DMS153 treated with DMSO at 0.1 percent for 48 hours (cell line): ENCODE measurements around the gene NFIC.

Source experiments
- DNase-seq: peaks from one replicate; lab custom pipeline; 2025; ENCODE audit not compliant: unreplicated experiment; lab: John Stamatoyannopoulos, UW

NFIC gene

DNA sequence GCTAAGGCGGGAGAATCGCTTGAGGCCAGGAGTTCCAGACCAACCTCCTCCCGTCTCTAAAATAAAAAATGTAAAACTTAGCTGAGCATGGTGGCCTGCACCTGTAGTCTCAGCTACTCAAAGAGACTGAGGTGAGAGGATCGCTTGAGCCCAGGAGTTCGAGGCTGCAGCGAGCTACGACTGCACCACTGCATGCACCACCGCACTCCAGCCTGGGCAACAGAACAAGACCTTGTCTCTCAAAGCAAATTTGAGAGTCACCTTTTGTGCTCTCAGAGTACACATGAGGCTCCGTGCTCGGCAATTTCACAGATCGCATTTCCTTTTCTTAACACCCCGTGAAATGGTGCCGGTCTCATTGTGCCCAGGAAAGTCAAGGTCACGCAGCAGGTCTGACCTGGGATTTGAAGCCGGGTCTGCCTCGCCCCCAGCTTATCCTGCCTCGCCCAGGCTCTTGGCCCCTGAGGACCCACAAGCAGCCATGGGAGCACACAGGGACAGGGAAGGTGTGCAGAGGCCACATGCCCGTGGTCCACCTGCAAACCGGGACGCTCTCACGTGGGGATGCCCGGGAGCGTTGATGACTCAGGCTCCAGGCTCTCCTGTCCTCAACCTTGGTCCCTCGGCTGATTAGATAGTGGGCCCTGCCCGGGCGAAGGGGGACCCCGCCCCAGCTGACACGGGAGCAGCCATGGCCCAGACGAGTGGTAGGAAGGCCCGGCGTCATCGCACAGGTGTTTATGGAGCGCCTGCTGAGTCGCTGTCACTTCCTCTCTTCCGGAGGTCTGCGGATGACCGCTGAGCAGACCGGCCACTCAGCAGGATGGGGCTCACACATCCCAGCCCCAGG lies 115.1 kb downstream of the NFIC start:
- DNase-seq: no peak

DNA sequence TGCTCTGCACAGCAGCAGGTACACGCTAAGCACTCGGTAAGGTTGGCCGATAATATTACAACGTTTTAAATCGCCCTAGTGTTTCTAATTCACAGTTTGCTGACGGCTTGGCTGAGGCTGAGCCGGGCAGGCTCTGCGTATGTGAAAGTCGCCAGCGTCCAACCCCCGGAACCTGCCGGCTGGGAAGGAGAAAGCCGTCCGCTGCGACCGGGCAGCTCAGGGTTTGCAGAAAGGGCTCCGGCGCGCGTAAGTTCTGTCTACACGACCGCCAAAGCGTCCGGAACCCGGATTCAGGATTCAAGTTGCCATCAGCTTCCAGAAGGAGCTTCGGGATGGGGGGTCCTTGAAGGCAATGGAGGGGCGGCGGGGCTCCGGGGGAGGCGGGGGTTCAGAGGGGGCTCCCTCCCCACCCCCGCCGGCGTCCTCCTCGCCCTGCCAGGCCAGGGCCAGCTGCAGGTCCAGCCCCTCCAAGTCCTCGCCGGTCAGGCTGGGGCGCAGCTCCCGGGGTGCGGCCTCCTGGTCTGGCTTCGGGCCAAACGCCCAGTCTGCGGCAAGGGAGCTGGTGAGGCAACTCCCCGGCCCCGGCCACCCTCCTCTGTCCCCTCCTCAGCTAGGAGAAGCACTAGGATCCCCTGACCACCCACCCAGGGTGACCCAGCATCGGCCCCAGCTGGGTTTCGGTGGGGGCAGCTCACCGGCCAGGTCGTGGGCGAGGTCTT lies 116.3 kb downstream of the NFIC start:
- peak; percentile 36 for DNase-seq

DNA sequence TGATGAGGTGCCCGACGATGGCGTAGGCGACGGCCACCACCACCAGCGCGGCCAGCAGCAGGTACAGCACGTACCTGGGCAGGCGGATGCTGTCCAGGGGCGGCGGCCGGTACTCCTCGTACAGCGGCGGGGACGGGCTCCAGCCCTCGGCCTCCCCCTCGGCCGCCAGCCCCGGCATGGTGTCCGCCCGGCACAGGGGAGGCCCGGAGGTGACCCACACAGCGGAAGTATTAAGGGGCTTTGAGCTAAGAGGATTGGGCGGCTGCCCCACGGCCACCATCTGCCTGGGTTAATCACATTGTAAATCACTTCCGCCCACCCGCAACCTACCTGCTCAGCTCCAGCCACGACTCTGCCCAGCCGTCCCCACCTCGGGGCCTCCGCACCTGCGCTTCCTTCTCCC lies 116.8 kb downstream of the NFIC start, which contains the start of gene SMIM44:
Gene SMIM44 (minus strand): TSS at position 216 of the 403 bp plus-strand sequence. CDS start 38 bp downstream, at position 178.
- no peak for DNase-seq

DNA sequence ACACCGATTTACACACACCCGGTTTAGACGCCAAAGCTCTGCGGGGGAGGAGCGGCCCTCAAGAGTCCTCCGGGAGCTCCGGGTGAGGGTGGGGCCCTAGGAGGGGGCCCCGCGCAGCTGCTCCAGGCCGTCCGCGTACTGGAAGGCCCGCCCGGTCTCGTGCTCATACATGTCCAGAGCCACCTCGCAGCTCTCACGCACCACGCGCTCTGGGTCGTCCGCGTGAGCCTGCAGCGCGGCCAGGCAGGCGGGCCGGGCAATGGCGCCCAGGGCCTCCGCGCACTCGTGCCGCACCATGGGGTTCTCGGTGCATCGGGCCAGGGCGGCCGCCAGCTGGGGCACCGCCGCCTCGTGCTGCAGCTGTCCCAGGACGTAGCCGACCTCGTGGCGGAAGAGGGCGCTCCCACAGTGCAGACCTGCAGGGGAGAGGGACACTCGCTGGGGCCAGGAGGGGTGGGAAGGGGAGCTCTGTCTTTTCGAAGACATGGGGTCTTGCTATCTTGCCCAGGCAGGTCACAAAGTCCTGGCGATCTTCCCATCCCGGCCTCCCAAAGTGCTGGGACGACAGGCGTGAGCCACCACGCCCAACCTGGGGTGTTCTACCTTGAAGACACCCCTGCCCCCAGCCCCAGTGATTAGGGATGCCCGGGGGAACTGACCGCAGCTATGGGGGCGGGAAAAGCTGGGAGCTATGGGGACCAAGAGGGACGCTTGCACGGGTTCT lies 125.2 kb downstream of the NFIC start:
- DNase-seq: no peak

DNA sequence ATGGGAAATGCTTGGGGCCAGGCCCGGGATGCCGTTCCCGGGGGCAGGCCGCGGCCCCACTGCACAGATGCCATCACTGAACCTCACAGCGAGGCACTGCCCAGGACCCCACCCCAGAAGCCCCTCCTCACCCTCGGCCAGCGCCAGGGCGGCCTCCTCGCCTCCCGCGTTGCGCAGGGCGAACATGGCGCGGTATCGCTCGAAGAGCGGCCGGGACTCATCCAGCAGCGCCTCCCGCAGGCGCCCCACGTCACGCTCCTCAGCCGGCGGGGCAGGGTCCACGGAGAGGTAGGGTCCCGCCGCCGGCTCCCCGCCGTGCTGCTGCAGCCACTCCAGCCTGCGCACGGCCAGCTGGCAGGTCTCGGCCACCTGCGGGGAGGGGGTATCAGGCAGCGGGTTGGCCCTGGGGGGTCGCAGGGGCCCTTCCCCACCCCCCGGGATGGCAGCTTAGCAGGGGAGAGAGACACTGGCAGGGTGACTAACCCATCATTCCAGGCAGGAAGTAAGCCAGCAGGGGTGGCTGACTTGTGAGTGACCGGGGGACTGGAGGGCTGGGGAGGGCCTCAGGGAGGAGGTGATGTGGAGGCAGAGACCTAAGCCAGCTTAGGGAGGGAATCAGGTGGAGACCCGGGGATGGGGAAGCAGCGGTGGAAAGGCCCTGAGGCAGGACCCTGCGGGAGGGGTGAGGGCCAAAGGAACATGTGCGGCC lies 125.9 kb downstream of the NFIC start:
- DNase-seq: no peak

DNA sequence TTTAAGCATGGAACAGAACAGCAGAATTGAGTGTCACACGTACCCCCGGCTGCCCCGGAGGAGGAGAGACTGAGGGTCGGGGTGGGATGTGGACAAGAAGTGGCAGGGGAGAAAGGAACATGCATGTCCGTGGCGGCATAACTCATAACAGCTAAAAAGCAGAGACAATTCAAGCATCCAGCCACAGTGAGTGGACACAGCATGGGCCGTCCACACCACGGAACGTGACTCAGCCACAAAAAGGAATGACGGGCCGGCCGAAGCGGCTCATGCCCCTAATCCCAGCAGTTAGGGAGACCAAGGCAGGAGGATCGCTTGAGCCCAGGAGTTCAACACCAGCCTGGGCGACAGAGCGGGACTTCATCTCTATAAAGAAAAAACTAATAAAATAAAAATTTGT lies 126.5 kb downstream of the NFIC start:
- no peak for DNase-seq

DNA sequence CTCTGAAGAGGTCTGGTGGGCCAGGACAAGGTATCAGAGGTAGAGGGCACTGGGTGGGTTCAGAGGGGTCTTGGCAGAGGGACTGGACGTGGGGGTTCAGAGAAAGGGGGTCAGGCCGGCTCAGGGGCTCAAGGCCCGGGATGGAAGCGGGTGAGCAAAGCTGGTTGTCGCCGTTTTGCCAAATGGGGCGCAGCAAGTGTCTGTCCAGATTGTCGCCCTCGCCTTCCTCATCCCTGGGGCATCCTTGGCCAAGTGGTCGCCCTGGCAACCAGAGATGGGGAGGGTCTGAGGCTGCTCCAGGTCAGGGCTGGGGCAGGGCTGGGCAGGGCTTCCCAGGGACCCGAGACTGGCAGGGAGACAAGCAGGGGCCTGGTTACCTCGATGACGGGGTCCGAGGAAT lies 127.3 kb downstream of the NFIC start:
- DNase-seq: no peak

DNA sequence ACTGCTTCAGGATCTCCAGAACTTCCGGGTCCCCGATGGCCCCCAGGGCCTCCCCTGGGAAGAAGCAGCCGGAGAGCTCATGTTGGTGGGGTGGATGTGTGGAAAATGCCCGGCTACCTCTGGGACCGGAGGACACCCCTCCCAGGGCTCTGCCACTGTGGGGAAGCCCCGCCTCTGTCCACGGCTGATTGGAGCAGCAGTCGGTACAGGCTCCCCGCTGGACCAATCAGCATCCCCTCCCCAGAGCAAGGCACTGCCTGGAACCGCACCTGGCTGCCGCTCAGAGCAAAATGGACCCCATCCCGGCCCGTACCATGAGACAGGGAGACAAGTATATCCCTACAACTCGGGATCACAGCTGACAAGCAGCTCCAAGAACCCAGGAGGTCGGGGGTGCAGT lies 127.7 kb downstream of the NFIC start:
- no peak for DNase-seq

DNA sequence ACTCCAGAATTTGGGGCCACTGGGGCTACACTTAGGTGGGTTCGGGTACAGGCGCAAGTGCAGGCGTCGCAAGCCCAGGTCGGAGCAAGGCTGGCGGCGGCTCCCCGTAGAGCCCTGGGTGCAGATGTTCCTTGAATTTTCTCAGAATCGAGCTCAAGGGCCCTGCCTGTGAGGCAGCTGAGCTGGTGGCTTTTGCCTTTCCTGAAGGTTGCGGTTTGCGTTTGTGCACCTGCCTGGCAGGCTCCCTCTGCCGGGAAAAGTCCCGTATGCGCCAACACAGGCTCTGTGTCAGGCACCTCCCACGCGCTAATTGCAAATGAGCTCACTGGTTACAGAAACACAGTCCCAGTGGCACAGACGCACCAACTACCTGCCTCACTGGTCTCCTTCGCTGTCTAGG lies 128.2 kb downstream of the NFIC start:
- DNase-seq: no peak

DNA sequence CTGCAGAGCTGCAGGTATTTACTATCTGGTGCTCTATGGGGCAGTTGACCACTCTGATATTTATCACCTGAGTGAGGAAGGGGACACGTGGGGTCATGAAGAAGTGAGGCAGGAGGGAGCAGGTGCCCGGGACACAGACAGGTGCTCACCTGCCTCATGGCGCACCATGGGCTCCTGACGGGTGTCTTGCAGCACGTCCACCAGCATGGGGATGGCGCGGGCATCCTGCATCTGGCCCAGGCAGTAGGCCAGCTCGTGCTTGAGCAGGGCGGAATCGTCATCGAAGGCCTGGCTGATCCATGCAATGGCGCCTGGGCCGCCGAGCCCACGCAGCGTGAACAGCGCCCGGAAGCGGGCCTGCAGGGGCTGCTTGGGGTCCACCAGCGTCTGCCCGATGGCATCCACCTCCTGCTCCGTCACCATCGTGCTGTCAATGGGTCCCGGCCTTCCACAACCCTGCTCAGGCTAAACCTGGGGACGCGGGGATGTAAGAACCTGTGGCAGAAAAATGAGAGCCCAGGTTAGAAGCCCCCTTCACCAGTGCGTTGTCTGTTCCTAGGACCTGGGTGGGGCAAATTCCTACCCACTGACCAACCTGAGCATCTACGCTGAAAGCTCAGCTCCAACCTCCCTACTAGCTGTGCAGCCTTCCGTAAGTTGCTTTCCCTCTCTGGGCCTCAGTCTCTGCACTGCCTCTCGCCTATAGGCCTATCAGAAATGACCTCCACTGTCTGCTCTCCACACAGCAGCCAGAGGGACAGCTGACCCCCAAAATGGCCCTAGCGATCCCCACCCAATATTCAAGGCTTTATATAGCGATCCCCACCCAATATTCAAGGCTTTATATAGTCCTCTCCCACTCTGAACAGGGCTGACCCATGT lies 130.2 kb downstream of the NFIC start:
- DNase-seq: no peak

DNA sequence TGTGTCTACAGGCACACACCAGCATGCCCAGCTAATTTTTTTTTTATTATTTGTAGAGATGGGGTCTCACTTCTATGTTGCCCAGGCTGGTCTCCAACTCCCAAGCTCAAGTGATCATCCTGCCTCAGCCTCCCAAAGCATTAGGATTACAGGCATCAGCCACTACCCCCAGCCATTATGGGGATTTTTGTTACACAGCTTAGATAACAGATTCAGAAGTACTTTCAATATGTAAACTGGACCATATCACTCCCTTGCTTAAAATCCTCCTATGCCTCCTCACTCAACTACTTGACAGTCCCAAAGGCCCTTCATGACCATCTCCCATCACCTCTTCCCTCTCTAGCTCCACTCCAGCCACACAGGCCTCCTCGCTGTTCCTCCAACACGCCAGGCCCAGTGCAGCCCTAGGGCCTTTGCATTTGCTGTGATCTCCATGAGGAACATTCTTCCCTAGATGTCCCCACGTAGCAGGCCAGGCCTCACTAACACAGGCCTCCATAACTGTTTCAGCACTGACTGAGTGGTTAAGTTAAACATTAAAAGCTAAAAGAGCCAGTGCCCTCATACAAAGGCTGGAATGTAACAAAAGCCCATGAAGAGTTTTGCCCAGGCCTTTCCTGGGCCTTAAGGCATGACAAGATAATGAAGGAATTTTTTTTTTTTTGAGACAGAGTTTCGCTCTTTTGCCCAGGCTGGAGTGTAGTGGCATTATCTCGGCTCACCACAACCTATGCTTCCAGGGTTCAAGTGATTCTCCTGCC lies 131.6 kb downstream of the NFIC start:
- DNase-seq: no peak

DNA sequence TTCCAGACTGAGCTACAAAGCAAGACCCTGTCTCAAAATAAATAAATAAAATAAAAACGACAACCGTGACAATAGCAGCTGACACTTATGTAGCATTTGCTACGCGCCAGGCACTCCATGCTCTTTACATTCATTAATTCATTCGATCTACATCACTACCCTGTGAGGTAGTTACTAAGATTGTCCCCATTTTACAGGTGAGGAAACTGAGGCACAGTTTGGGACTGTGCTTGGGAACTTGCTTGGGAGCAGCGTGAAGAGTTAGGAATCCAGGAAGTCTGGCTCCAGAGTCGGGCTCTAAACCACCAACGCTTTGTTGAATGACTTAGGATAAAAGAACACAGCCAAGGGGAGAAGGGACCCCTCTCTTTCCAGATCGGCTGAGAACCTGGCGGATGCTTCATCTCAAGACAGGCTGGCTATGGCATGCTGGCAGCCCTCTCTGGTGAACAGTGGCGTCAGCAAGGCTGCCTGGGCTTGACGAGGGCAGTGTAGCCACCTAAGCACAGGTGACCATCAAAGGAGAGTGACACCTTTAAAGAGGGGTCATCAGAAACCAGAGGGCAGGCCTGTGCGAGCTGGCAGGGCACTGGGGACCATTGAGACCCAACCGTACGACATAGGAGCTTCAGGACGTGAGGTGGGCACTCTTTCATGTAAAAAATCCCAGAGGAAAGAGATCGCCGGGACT lies 133.5 kb downstream of the NFIC start:
- DNase-seq: no peak

DNA sequence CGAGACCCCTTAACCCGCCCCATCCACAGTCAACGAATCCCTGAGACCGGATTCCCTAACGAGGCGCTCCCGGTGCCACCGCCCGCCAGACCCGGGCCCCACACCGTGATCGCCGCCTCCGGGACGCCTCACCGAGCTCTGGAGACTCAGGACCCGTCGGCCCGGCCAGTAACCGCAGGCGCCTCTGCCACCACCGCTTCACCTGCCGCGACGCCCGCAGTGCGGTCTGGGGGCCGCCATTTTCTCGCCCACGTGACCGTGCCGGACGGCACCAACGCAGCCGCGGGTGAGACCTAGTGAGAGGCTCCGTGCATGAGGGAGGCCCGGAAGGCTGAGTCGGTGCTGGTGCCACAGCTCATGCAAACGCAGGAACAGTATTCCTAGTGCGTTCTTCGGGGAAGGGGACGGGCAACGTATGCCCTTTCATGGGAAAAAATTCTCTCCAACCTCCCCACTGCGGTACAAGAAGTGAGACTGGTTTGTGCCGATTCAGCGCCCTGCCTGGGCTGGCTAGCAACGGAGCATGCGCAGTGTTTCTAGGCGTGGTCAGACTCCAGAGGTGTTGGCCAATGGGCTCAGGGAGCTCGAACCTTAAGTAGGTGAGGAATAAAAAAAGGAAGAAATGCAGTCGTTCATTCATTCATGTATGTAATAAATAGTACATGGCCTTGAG lies 134.2 kb downstream of the NFIC start, which contains the start of gene DOHH:
Gene DOHH (minus strand): TSS at position 246 of the 673 bp plus-strand sequence. CDS start 3,860 bp downstream, outside the sequence.
- peak; percentile 88 for DNase-seq

DNA sequence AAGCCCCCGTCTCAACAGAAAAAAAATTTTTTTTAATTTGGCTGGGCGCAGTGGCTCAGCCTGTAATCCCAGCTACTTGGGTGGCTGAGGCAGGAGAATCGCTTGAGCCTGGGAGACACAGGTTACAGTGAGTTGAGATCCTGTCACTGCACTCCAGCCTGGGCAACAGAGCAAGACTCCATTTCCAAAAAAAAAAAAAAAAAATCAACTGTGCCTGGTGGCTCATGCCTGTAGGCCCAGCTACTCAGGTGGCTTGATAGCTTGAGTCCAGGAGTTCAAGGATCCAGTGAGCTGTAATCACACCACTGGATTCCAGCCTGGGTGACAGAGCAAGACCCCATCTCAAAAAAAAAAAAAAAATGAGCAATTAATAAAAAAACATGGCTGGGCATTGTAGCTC lies 135.4 kb downstream of the NFIC start:
- DNase-seq: no peak

DNA sequence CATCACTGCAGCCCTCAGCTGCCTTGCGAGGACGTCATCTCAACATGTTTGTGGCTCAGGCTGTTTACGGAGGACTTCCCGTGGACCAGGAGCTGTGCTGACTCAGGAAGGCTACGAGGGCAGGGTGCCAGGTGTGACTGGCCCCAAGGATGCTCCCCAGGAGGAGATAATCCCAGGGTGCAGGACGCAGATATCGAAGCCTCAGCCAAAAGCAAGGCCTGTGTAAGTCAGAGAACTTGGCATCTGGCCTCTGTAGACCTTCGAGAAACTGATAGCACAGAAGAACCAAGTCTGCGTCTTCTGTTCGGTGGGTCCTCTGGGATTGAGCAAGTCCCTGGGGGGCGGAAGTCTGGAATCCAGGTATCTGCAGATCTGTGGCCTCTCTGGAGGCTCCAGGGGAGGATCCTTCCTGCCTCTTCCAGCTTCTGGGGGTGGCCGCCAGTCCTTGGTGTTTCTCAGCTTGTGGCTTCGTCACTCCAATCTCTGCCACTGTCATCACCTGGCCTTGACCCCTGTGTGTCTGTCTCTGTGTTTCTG lies 136.7 kb downstream of the NFIC start:
- no peak for DNase-seq

DNA sequence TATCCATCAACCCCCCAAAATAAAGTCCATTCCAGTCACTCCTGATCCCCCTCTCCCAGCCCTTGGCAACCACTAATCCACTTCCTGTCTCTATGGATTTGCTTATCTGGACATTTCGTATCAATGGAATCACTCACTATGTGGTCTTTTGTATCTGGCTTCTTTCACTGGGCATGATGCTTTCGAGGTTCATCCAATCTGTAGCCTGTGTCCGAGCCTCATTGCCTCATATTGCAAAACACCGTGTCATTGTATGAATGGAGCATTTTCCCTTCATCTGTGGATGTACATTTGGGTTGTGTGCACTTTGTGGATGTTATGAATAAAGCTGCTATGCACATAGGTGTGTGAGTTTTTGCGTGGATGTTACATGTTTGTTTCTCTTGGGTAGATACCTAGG lies 138.4 kb downstream of the NFIC start:
- no peak for DNase-seq

DNA sequence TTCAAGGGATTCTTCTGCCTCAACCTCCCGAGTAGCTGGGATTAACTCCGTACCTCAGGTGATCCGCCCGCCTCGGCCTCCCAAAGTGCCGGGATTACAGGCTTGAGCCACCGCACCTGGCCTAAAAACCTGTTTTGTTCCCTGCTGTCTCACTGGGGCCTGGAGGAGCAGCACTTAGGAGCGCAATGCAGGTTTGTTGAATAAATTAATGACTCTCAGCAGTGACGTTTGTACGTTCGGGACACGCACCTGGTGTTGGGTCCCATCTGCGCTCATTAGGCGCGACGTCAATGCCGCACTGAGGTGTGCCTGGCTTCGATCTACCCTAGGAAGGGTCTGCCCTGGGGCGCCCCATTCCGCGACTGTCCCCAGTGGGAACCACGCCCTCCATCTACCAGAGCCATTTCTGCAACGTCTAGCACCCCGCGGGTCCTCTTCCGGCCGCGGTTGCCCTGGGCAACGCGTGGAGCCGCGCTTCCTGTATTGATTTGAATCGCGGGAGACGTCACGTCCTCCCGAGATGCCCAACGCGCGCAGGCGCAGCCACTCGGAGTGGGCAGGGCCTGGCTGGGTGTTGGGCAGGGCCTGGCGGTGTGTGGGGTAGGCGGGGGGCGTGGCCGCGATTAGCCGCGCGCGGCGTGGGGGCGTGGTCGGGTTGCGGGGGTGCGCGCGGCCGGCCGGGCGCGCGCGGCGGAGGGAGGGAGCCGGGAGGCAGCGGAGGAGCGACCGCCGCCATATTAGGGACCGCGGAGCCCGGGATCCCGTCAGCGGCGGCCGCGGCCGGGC lies 139.4 kb downstream of the NFIC start, which contains the start of gene FZR1:
Gene FZR1 (plus strand): TSS at position 714 of the 786 bp plus-strand sequence. CDS start 16,679 bp downstream, outside the sequence.
- DNase-seq: peak; percentile 93
